ENCODE results near the gene RGS14.

The RGS14 gene

GRCh38 chr5:177385720-177386119 is 28.0 kb downstream of the RGS14 start:
- no peak for DNase-seq

GRCh38 chr5:177386542-177386941 is 28.8 kb downstream of the RGS14 start:
- DNase-seq: no peak

GRCh38 chr5:177387405-177387804 is 29.7 kb downstream of the RGS14 start:
- DNase-seq: no peak

- DNase-seq: no peak
These were observed 30.9 kb downstream of the RGS14 start for GRCh38 chr5:177388521-177389052.

GRCh38 chr5:177389241-177390169 is 31.8 kb downstream of the RGS14 start:
- DNase-seq: peak; percentile 47

- peak; percentile 89 for DNase-seq
These were observed 32.9 kb downstream of the RGS14 start for GRCh38 chr5:177390363-177391300.

- DNase-seq: no peak
These were observed 35.0 kb downstream of the RGS14 start for GRCh38 chr5:177392765-177393164.

- DNase-seq: no peak
These were observed 35.6 kb downstream of the RGS14 start for GRCh38 chr5:177393206-177393765.

GRCh38 chr5:177393990-177394389 is 36.3 kb downstream of the RGS14 start:
- no peak for DNase-seq

GRCh38 chr5:177396078-177396477 is 38.4 kb downstream of the RGS14 start:
- no peak for DNase-seq

GRCh38 chr5:177396807-177397206 is 39.1 kb downstream of the RGS14 start:
- DNase-seq: no peak

GRCh38 chr5:177397875-177398390 is 40.2 kb downstream of the RGS14 start:
- no peak for DNase-seq

GRCh38 chr5:177399997-177400868 is 42.5 kb downstream of the RGS14 start, which contains the start of gene PFN3:
PFN3 (minus strand) TSS chr5:177400661; CDS start chr5:177400576, 85 bp downstream.
- DNase-seq: no peak

- DNase-seq: peak; percentile 62
These were observed 44.7 kb downstream of the RGS14 start for GRCh38 chr5:177402271-177403043.

- DNase-seq: peak; percentile 56
These were observed 45.5 kb downstream of the RGS14 start for GRCh38 chr5:177403102-177403791.

GRCh38 chr5:177403792-177404640 is 46.3 kb downstream of the RGS14 start:
- peak; percentile 85 for DNase-seq

- no peak for DNase-seq
These were observed 47.0 kb downstream of the RGS14 start for GRCh38 chr5:177404641-177405179.

GRCh38 chr5:177405312-177405711 is 47.6 kb downstream of the RGS14 start:
- DNase-seq: no peak

GRCh38 chr5:177405805-177406204 is 48.1 kb downstream of the RGS14 start:
- DNase-seq: no peak
